Measurements from ENCODE around the gene ZMAT3. TPM values are rescaled to one million over a fixed set of nuclear protein-coding genes. Genes with fewer than 3 reads are reported as not detected.

ZMAT3 gene
- total RNA-seq, 1 donor from 2014 or later = 8.6 TPM

DNA sequence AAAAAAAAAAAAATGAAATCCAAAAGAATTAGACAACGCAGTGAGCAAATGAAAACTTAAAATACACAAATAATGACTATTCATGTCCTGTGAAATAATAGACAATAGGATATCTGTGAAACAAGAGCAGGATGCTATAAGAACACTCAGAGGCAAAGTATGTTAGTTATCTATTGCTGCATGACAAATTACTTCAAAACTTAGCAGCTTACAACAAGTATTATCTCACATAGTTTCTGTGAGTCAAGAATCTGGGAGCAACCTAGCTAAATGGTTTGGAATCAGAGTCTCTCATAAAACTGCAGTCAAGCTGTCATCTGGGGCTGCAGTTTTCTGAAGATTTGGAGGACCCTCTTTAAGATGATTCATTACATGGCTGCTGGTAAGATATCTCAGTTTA, 36.5 kb upstream of the ZMAT3 start:
- no peak overlapping the region for H3K9ac ChIP-seq
- H3K4me3 ChIP-seq = no peak overlapping the region
- DNase-seq (ENCODE audit: low spot score) = no peak
- Mint-ChIP-seq H3K36me3 (no peaks in the 10 kb centered on the region), H3K4me3 (no peak overlapping the region), H3K9me3 (no peaks in the 10 kb centered on the region), H3K27me3 (ENCODE audit: insufficient read depth, low read depth) (peaks cover 2% of the 10 kb centered on the region), H3K27ac (no peak overlapping the region), H3K4me1 (peaks cover 2% of the 10 kb centered on the region)
- H3K36me3 ChIP-seq = no peaks in the 10 kb centered on the region
- H3K4me1 ChIP-seq = no peaks in the 10 kb centered on the region
- TF ChIP-seq EZH2phosphoT487 (IDR thresholded peaks at IDR 0.05) (no peak), EZH2 (IDR thresholded peaks at IDR 0.05) (no peak), CTCF (IDR thresholded peaks at IDR 0.05) (no peak)
- H3K4me2 ChIP-seq = no peak overlapping the region
- no peak overlapping the region for H3K27ac ChIP-seq
- no peaks in the 10 kb centered on the region for H3K27me3 ChIP-seq
- H3K9me3 ChIP-seq (ENCODE audit: low read depth) = no peaks in the 10 kb centered on the region
- H3K79me2 ChIP-seq (ENCODE audit: low read depth) = no peaks in the 10 kb centered on the region
- no peaks in the 10 kb centered on the region for H3F3A ChIP-seq (ENCODE audit: low read depth)
- H2AFZ ChIP-seq (replicated peaks) = no peak overlapping the region
- H4K20me1 ChIP-seq (ENCODE audit: low read depth) = no peaks in the 10 kb centered on the region

DNA sequence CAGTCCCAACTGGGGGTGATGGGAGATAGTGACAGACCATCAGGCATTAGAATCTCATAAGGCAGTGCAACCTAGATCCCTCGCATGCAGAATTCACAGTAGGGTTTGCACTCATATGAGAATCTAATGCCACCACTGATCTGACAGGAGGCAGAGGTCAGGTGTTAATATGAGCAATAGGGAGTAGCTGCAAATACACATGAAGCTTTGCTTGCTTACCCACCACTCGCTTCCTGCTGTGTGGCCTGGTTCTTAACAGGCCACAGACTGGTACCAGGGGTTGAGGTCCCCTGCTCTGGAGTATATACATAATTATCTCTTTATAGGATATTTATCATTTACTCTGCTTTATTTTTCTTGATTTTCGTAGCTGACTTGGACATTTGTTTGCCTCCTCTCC, 36.0 kb upstream of the ZMAT3 start:
- Histone ChIP-seq H3K4me3 (no peak overlapping the region), H3K4me2 (no peak overlapping the region), H2AFZ (replicated peaks) (no peak overlapping the region), H3K36me3 (no peaks in the 10 kb centered on the region), H3K79me2 (ENCODE audit: low read depth) (no peaks in the 10 kb centered on the region), H3F3A (ENCODE audit: low read depth) (no peaks in the 10 kb centered on the region), H3K4me1 (no peaks in the 10 kb centered on the region), H3K9ac (no peak overlapping the region), H3K27me3 (no peaks in the 10 kb centered on the region), H3K27ac (no peak overlapping the region), H3K9me3 (ENCODE audit: low read depth) (no peaks in the 10 kb centered on the region), H4K20me1 (ENCODE audit: low read depth) (no peaks in the 10 kb centered on the region)
- TF ChIP-seq EZH2 (IDR thresholded peaks at IDR 0.05) = no peak
- no peaks in the 10 kb centered on the region for H3K36me3 Mint-ChIP-seq
- H3K4me3 Mint-ChIP-seq = no peak overlapping the region
- H3K4me1 Mint-ChIP-seq = peaks cover 2% of the 10 kb centered on the region
- no peak overlapping the region for H3K27ac Mint-ChIP-seq
- no peaks in the 10 kb centered on the region for H3K9me3 Mint-ChIP-seq
- peaks cover 2% of the 10 kb centered on the region for H3K27me3 Mint-ChIP-seq (ENCODE audit: insufficient read depth, low read depth)
- no peak for DNase-seq (ENCODE audit: low spot score)

DNA sequence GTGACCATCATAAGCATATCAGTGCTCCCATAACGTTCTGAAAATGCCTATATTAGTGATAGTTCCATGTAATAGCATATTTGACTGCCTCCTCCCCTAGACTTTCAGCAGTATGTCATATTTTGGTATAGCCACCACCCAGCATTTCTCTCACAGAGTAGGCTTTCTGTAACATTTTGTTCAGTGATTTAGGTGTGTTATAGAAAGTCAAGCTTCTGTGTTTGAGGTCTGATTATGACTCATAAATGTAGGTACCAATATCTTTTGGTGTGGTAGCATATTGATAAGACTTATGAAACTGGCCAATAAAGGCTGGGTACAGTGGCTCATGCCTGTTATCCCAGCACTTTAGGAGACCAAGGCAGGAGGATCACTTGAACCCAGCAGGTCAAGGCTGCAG, 34.3 kb upstream of the ZMAT3 start:
- Histone ChIP-seq H3K4me1 (no peaks in the 10 kb centered on the region), H4K20me1 (ENCODE audit: low read depth) (no peaks in the 10 kb centered on the region), H3K27me3 (no peaks in the 10 kb centered on the region), H3K79me2 (ENCODE audit: low read depth) (no peaks in the 10 kb centered on the region), H2AFZ (replicated peaks) (no peak overlapping the region), H3K9ac (no peak overlapping the region), H3K27ac (no peak overlapping the region), H3K4me3 (no peak overlapping the region), H3K36me3 (no peaks in the 10 kb centered on the region), H3F3A (ENCODE audit: low read depth) (no peaks in the 10 kb centered on the region), H3K9me3 (ENCODE audit: low read depth) (no peaks in the 10 kb centered on the region), H3K4me2 (no peak overlapping the region)
- no peak overlapping the region for H3K27ac Mint-ChIP-seq
- no peak for TF ChIP-seq CTCF (IDR thresholded peaks at IDR 0.05)
- TF ChIP-seq EZH2phosphoT487 (IDR thresholded peaks at IDR 0.05) = no peak
- TF ChIP-seq EZH2 (IDR thresholded peaks at IDR 0.05) = no peak
- H3K27me3 Mint-ChIP-seq (ENCODE audit: insufficient read depth, low read depth) = peaks cover 2% of the 10 kb centered on the region
- no peak for DNase-seq (ENCODE audit: low spot score)
- H3K4me1 Mint-ChIP-seq = peaks cover 2% of the 10 kb centered on the region
- no peaks in the 10 kb centered on the region for H3K36me3 Mint-ChIP-seq
- H3K4me3 Mint-ChIP-seq = no peak overlapping the region
- no peaks in the 10 kb centered on the region for H3K9me3 Mint-ChIP-seq

- Histone ChIP-seq H3K9ac (no peak overlapping the region), H4K20me1 (ENCODE audit: low read depth) (no peaks in the 10 kb centered on the region), H3K4me3 (no peak overlapping the region), H3K4me2 (no peak overlapping the region), H3K27ac (no peak overlapping the region), H3K4me1 (no peaks in the 10 kb centered on the region), H3K36me3 (no peaks in the 10 kb centered on the region), H3K27me3 (no peaks in the 10 kb centered on the region), H2AFZ (replicated peaks) (no peak overlapping the region), H3F3A (ENCODE audit: low read depth) (no peaks in the 10 kb centered on the region), H3K9me3 (ENCODE audit: low read depth) (no peaks in the 10 kb centered on the region), H3K79me2 (ENCODE audit: low read depth) (no peaks in the 10 kb centered on the region)
- Mint-ChIP-seq H3K27me3 (ENCODE audit: insufficient read depth, low read depth) (no peaks in the 10 kb centered on the region), H3K9me3 (no peaks in the 10 kb centered on the region), H3K4me3 (no peak overlapping the region), H3K27ac (no peak overlapping the region), H3K4me1 (peaks cover 2% of the 10 kb centered on the region), H3K36me3 (no peaks in the 10 kb centered on the region)
- TF ChIP-seq EZH2 (IDR thresholded peaks at IDR 0.05) = no peak
- no peak for TF ChIP-seq CTCF (IDR thresholded peaks at IDR 0.05)
- TF ChIP-seq EZH2phosphoT487 (IDR thresholded peaks at IDR 0.05) = no peak
- no peak for DNase-seq (ENCODE audit: low spot score)
Measured at GRCh38 chr3:179100652-179101051, 29.0 kb upstream of the ZMAT3 start.

Data from neural progenitor cell (in vitro differentiated cells).